HEK293 (cell line): ENCODE results near the gene PHKA2.

Experiments used
- CTCF ChIA-PET: fragments of 350-600 bp; formaldehyde crosslinking; extraction: SDS; loops from one replicate; lab custom pipeline; 2021; ENCODE audit warnings: antibody characterized with exemption; lab: Yijun Ruan, JAX
- POLR2A ChIA-PET: fragments of 300-600 bp; formaldehyde crosslinking; extraction: SDS; loops from one replicate; lab custom pipeline; 2020; ENCODE audit warnings: antibody characterized with exemption, inconsistent platforms; lab: Yijun Ruan, JAX
- H3K27ac ChIP-seq: fragments of 200-500 bp; sonication (Bioruptor generic); 2 replicates; pipeline ENCODE4 v1.5.1; 2014; ENCODE audit warnings: low read depth, low read length, control low read depth, inconsistent platforms; ENCODE audit errors: extremely low read depth
- H3K36me3 ChIP-seq, 2 experiments: fragments of 200-500 bp in 1 of 2; sonication (Bioruptor generic) in 1 of 2; 1 replicate in 1 of 2; 2 replicates in 1 of 2; pipeline ENCODE4 v1.5.1; 2014 to 2017; ENCODE audit warnings: inconsistent platforms in 2 of 2, low read length in 2 of 2; ENCODE audit not compliant: control insufficient read depth in 2 of 2, insufficient read depth in 1 of 2
- H3K4me1 ChIP-seq: fragments of 200-500 bp; sonication (Bioruptor generic); 2 replicates; pipeline ENCODE4 v1.5.1; 2014; ENCODE audit warnings: mild to moderate bottlenecking, low read length, inconsistent platforms; ENCODE audit not compliant: control insufficient read depth, insufficient read depth
- H3K4me3 ChIP-seq: 2 replicates; pipeline ENCODE4 v1.5.1; 2011; ENCODE audit warnings: low read depth, mild to moderate bottlenecking, control low read depth, low read length, moderate library complexity
- H3K9me3 ChIP-seq: fragments of 200-500 bp; sonication (Bioruptor generic); 2 replicates; pipeline ENCODE4 v1.5.1; 2014; ENCODE audit warnings: low read depth, low read length, inconsistent platforms; ENCODE audit not compliant: control insufficient read depth, insufficient read depth
- EGR2 ChIP-seq: fragments of 450-650 bp; formaldehyde crosslinking; IDR thresholded peaks from 2 replicates; pipeline ENCODE4 v1.5.1; 2016; ENCODE audit warnings: low read depth, missing biosample characterization, missing genetic modification characterization
- GLIS1 ChIP-seq: fragments of 450-650 bp; formaldehyde crosslinking; IDR thresholded peaks from 2 replicates; pipeline ENCODE4 v1.5.1; 2016; ENCODE audit warnings: missing biosample characterization, missing genetic modification characterization
- HOXC10 ChIP-seq: sonication (generic); formaldehyde crosslinking; IDR thresholded peaks from 2 replicates; pipeline ENCODE4 v1.8.1; 2023; ENCODE audit warnings: mild to moderate bottlenecking, missing genetic modification reagents
- IKZF3 ChIP-seq: fragments of 450-650 bp; IDR thresholded peaks from 2 replicates; pipeline ENCODE4 v1.5.0; 2018; ENCODE audit warnings: missing biosample characterization, mild to moderate bottlenecking, missing genetic modification characterization, moderate library complexity
- MZF1 ChIP-seq: fragments of 450-650 bp; formaldehyde crosslinking; IDR thresholded peaks from 2 replicates; pipeline ENCODE4 v1.5.1; 2017; ENCODE audit warnings: missing biosample characterization, missing genetic modification characterization, borderline replicate concordance
- RBAK ChIP-seq: fragments of 450-650 bp; formaldehyde crosslinking; IDR thresholded peaks from 2 replicates; pipeline ENCODE4 v1.5.1; 2016; ENCODE audit warnings: missing biosample characterization, missing genetic modification characterization
- SP7 ChIP-seq: fragments of 450-650 bp; formaldehyde crosslinking; IDR thresholded peaks from 2 replicates; pipeline ENCODE4 v1.5.1; 2016; ENCODE audit warnings: missing biosample characterization, missing genetic modification characterization
- ZBTB17 ChIP-seq: fragments of 450-650 bp; formaldehyde crosslinking; IDR thresholded peaks from 2 replicates; pipeline ENCODE4 v1.5.1; 2016; ENCODE audit warnings: missing biosample characterization, missing genetic modification characterization
- ZIC2 ChIP-seq: fragments of 450-650 bp; formaldehyde crosslinking; IDR thresholded peaks from 2 replicates; pipeline ENCODE4 v1.5.1; 2016; ENCODE audit warnings: missing biosample characterization, missing genetic modification characterization
- ZNF146 ChIP-seq: fragments of 450-650 bp; formaldehyde crosslinking; IDR thresholded peaks from 2 replicates; pipeline ENCODE4 v1.5.1; 2016; ENCODE audit warnings: missing biosample characterization, missing genetic modification characterization
- ZNF184 ChIP-seq: fragments of 450-650 bp; IDR thresholded peaks from 2 replicates; pipeline ENCODE4 v1.5.1; 2018; ENCODE audit warnings: missing biosample characterization, mild to moderate bottlenecking, missing genetic modification characterization
- ZNF350 ChIP-seq: fragments of 450-650 bp; formaldehyde crosslinking; IDR thresholded peaks from 2 replicates; pipeline ENCODE4 v1.5.0; 2017; ENCODE audit warnings: missing biosample characterization, mild to moderate bottlenecking, missing genetic modification characterization
- ZNF530 ChIP-seq: fragments of 450-650 bp; formaldehyde crosslinking; IDR thresholded peaks from 2 replicates; pipeline ENCODE4 v1.5.1; 2016; ENCODE audit warnings: low read depth, missing biosample characterization, missing genetic modification characterization
- ZNF791 ChIP-seq: fragments of 450-650 bp; formaldehyde crosslinking; IDR thresholded peaks from 2 replicates; pipeline ENCODE4 v1.5.1; 2016; ENCODE audit warnings: missing biosample characterization, missing genetic modification characterization
- TF ChIP-seq, protein P1 (sequence below): fragments of 450-650 bp; formaldehyde crosslinking; IDR thresholded peaks from 2 replicates; pipeline ENCODE4 v1.5.1; 2016; ENCODE audit warnings: missing biosample characterization, missing genetic modification characterization, low read depth
- TF ChIP-seq, protein P2 (sequence below): fragments of 450-650 bp; IDR thresholded peaks from 2 replicates; pipeline ENCODE4 v1.5.1; 2018; ENCODE audit warnings: missing biosample characterization, mild to moderate bottlenecking, missing genetic modification characterization
- TF ChIP-seq, protein P3 (sequence below): fragments of 450-650 bp; formaldehyde crosslinking; IDR thresholded peaks from 2 replicates; pipeline ENCODE4 v1.5.1; 2016; ENCODE audit warnings: missing biosample characterization, missing genetic modification characterization
- TF ChIP-seq, protein P4 (sequence below): fragments of 450-650 bp; formaldehyde crosslinking; IDR thresholded peaks from 2 replicates; pipeline ENCODE4 v1.5.1; 2016; ENCODE audit warnings: missing biosample characterization, missing genetic modification characterization, low read depth

The PHKA2 gene

DNA sequence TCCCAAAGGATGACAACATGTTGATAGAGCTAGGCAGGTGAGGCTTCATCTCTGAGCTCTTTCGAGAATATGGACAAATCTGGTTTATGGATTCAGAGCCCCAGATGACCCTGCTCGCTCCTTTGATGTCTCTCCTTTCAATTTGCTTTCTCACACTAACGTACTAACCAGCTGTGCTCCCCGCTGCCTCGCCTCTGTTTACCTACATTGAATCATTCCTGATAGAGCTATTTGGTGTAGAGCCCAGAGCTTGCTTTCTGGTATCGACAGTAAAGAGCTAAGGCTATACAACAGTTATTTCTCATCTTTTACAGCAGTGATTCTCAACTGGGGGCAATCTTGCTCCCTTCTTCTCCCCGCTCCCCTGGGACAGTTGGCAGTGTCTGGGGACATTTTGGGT, 8.9 kb upstream of the PHKA2 start:
- no peaks in the 10 kb centered on the region for H3K36me3 ChIP-seq
- ChIA-PET CTCF (no interaction called here), POLR2A (no interaction called here)
- no peak overlapping the region for H3K4me3 ChIP-seq
- no peaks in the 10 kb centered on the region for H3K9me3 ChIP-seq
- H3K4me1 ChIP-seq = no peaks in the 10 kb centered on the region
- TF ChIP-seq ZNF146 (tag by site-specific recombination) (no peak), GLIS1 (tag by site-specific recombination) (no peak), ZNF184 (tag by site-specific recombination) (no peak), EGR2 (tag by site-specific recombination) (no peak), IKZF3 (no peak), ZNF791 (tag by site-specific recombination) (no peak), MZF1 (no peak), HOXC10 (CRISPR knock-in tag) (no peak), ZIC2 (tag by site-specific recombination) (no peak), ZNF350 (no peak), SP7 (tag by site-specific recombination) (no peak), ZNF530 (tag by site-specific recombination) (no peak)
- TF ChIP-seq, protein P1, sequence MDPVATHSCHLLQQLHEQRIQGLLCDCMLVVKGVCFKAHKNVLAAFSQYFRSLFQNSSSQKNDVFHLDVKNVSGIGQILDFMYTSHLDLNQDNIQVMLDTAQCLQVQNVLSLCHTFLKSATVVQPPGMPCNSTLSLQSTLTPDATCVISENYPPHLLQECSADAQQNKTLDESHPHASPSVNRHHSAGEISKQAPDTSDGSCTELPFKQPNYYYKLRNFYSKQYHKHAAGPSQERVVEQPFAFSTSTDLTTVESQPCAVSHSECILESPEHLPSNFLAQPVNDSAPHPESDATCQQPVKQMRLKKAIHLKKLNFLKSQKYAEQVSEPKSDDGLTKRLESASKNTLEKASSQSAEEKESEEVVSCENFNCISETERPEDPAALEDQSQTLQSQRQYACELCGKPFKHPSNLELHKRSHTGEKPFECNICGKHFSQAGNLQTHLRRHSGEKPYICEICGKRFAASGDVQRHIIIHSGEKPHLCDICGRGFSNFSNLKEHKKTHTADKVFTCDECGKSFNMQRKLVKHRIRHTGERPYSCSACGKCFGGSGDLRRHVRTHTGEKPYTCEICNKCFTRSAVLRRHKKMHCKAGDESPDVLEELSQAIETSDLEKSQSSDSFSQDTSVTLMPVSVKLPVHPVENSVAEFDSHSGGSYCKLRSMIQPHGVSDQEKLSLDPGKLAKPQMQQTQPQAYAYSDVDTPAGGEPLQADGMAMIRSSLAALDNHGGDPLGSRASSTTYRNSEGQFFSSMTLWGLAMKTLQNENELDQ (tag by site-specific recombination) = no peak
- TF ChIP-seq, protein P2, sequence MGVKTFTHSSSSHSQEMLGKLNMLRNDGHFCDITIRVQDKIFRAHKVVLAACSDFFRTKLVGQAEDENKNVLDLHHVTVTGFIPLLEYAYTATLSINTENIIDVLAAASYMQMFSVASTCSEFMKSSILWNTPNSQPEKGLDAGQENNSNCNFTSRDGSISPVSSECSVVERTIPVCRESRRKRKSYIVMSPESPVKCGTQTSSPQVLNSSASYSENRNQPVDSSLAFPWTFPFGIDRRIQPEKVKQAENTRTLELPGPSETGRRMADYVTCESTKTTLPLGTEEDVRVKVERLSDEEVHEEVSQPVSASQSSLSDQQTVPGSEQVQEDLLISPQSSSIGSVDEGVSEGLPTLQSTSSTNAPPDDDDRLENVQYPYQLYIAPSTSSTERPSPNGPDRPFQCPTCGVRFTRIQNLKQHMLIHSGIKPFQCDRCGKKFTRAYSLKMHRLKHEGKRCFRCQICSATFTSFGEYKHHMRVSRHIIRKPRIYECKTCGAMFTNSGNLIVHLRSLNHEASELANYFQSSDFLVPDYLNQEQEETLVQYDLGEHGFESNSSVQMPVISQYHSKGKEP = no peak
- TF ChIP-seq, protein P3, sequence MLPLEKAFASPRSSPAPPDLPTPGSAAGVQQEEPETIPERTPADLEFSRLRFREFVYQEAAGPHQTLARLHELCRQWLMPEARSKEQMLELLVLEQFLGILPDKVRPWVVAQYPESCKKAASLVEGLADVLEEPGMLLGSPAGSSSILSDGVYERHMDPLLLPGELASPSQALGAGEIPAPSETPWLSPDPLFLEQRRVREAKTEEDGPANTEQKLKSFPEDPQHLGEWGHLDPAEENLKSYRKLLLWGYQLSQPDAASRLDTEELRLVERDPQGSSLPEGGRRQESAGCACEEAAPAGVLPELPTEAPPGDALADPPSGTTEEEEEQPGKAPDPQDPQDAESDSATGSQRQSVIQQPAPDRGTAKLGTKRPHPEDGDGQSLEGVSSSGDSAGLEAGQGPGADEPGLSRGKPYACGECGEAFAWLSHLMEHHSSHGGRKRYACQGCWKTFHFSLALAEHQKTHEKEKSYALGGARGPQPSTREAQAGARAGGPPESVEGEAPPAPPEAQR = no peak
- TF ChIP-seq, protein P4, sequence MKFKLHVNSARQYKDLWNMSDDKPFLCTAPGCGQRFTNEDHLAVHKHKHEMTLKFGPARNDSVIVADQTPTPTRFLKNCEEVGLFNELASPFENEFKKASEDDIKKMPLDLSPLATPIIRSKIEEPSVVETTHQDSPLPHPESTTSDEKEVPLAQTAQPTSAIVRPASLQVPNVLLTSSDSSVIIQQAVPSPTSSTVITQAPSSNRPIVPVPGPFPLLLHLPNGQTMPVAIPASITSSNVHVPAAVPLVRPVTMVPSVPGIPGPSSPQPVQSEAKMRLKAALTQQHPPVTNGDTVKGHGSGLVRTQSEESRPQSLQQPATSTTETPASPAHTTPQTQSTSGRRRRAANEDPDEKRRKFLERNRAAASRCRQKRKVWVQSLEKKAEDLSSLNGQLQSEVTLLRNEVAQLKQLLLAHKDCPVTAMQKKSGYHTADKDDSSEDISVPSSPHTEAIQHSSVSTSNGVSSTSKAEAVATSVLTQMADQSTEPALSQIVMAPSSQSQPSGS (tag by site-specific recombination) = no peak
- TF ChIP-seq, all 188 proteins: peak for 0
- H3K27ac ChIP-seq = no peak overlapping the region

DNA sequence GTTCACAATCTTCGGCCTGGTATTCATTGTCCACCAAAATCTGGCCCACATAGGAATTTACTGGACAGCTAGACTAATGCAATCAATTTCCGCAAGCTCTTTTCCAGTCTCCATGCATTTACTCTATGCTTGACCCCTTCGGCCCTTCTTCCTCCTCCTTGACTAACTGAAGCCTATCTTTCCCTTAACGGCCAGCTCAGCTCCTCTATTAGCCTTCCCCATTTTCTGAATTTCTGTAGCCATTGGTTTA, 1.2 kb upstream of the PHKA2 start:
- no peaks in the 10 kb centered on the region for H3K4me1 ChIP-seq
- TF ChIP-seq ZBTB17 (tag by site-specific recombination) (peak; percentile 86), RBAK (tag by site-specific recombination) (no peak)
- no peaks in the 10 kb centered on the region for H3K9me3 ChIP-seq
- H3K27ac ChIP-seq = peak overlapping the region; percentile 91; the same call in 1 of the 2 replicates
- POLR2A ChIA-PET = interaction anchor here (1.1 kb wide), 1 partner anchor 137 kb away, joined by 3 read pairs; the partner anchor contains the start of gene ADGRG2
- no peaks in the 10 kb centered on the region for H3K36me3 ChIP-seq
- H3K4me3 ChIP-seq = peak overlapping the region; percentile 72
- CTCF ChIA-PET = interaction anchor here (1.7 to 1.9 kb wide), 2 partner anchors 21 to 349 kb away, joined by 3 to 8 read pairs; no protein-coding TSS in a partner anchor
